Ishikawa (cell line): ENCODE data around the gene MARCHF3.

Experiments used
- CEBPB ChIP-seq: IDR thresholded peaks from 2 replicates; pipeline ENCODE4 v1.6.1; 2012
- CREB1 ChIP-seq: IDR thresholded peaks from 2 replicates; pipeline ENCODE4 v1.6.1; 2012; ENCODE audit warnings: low read depth
- EGR1 ChIP-seq: IDR thresholded peaks from 2 replicates; pipeline ENCODE4 v1.6.1; 2012
- EP300 ChIP-seq: IDR thresholded peaks from 2 replicates; pipeline ENCODE4 v1.6.1; 2012; ENCODE audit warnings: borderline replicate concordance
- FOXM1 ChIP-seq: IDR thresholded peaks from 2 replicates; pipeline ENCODE4 v1.6.1; 2012; ENCODE audit warnings: low read depth, borderline replicate concordance
- NFIC ChIP-seq: IDR thresholded peaks from 2 replicates; pipeline ENCODE4 v1.6.1; 2012
- RAD21 ChIP-seq: IDR thresholded peaks from 2 replicates; pipeline ENCODE4 v1.6.1; 2012; ENCODE audit warnings: low read depth
- TAF1 ChIP-seq: IDR thresholded peaks from 2 replicates; pipeline ENCODE4 v1.6.1; 2012; ENCODE audit warnings: low read depth, mild to moderate bottlenecking
- TCF12 ChIP-seq: IDR thresholded peaks from 2 replicates; pipeline ENCODE4 v1.6.1; 2012; ENCODE audit warnings: low read depth
- TEAD4 ChIP-seq: IDR thresholded peaks from 2 replicates; pipeline ENCODE4 v1.6.1; 2012
- YY1 ChIP-seq: IDR thresholded peaks from 2 replicates; pipeline ENCODE4 v1.6.1; 2012; ENCODE audit warnings: low read depth
- ZBTB7A ChIP-seq: IDR thresholded peaks from 2 replicates; pipeline ENCODE4 v1.6.1; 2012; ENCODE audit warnings: low read depth
- TF ChIP-seq, protein P1 (sequence below): IDR thresholded peaks from 2 replicates; pipeline ENCODE4 v1.6.1; 2012; ENCODE audit warnings: low read depth, mild to moderate bottlenecking
- TF ChIP-seq, protein P2 (sequence below): IDR thresholded peaks from 2 replicates; pipeline ENCODE4 v1.6.1; 2012
- TF ChIP-seq, protein P3 (sequence below): IDR thresholded peaks from 2 replicates; pipeline ENCODE4 v1.6.1; 2012

The MARCHF3 gene

DNA sequence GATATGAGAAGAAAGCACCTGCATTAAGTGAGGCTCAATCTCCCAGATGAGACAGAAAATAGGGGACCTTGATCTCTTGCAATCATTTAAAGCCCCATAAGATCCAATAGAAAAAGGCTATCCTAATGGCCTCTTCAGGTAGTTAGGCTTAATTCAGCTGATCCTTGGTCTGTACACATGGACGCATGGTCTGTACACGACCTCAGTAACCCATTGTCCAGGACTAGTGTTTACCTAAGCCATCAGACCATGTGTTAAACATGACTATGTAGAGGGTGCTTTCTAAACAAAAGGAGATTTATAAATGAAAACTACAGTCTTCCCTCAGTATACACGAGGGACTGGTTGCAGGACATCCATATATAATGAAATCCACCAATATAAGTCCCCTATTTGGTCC lies 7.5 kb downstream of the MARCHF3 start:
- no peak for TF ChIP-seq EP300
- TF ChIP-seq EGR1: no peak
- TF ChIP-seq NFIC: no peak
- TF ChIP-seq TCF12: no peak
- TF ChIP-seq FOXM1: no peak
- TF ChIP-seq RAD21: no peak
- TF ChIP-seq TAF1: no peak
- TF ChIP-seq, protein P1, sequence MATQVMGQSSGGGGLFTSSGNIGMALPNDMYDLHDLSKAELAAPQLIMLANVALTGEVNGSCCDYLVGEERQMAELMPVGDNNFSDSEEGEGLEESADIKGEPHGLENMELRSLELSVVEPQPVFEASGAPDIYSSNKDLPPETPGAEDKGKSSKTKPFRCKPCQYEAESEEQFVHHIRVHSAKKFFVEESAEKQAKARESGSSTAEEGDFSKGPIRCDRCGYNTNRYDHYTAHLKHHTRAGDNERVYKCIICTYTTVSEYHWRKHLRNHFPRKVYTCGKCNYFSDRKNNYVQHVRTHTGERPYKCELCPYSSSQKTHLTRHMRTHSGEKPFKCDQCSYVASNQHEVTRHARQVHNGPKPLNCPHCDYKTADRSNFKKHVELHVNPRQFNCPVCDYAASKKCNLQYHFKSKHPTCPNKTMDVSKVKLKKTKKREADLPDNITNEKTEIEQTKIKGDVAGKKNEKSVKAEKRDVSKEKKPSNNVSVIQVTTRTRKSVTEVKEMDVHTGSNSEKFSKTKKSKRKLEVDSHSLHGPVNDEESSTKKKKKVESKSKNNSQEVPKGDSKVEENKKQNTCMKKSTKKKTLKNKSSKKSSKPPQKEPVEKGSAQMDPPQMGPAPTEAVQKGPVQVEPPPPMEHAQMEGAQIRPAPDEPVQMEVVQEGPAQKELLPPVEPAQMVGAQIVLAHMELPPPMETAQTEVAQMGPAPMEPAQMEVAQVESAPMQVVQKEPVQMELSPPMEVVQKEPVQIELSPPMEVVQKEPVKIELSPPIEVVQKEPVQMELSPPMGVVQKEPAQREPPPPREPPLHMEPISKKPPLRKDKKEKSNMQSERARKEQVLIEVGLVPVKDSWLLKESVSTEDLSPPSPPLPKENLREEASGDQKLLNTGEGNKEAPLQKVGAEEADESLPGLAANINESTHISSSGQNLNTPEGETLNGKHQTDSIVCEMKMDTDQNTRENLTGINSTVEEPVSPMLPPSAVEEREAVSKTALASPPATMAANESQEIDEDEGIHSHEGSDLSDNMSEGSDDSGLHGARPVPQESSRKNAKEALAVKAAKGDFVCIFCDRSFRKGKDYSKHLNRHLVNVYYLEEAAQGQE: no peak
- no peak for TF ChIP-seq CEBPB
- TF ChIP-seq, protein P2, sequence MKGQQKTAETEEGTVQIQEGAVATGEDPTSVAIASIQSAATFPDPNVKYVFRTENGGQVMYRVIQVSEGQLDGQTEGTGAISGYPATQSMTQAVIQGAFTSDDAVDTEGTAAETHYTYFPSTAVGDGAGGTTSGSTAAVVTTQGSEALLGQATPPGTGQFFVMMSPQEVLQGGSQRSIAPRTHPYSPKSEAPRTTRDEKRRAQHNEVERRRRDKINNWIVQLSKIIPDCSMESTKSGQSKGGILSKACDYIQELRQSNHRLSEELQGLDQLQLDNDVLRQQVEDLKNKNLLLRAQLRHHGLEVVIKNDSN: no peak
- TF ChIP-seq, protein P3, sequence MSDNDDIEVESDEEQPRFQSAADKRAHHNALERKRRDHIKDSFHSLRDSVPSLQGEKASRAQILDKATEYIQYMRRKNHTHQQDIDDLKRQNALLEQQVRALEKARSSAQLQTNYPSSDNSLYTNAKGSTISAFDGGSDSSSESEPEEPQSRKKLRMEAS: no peak
- no peak for TF ChIP-seq ZBTB7A

DNA sequence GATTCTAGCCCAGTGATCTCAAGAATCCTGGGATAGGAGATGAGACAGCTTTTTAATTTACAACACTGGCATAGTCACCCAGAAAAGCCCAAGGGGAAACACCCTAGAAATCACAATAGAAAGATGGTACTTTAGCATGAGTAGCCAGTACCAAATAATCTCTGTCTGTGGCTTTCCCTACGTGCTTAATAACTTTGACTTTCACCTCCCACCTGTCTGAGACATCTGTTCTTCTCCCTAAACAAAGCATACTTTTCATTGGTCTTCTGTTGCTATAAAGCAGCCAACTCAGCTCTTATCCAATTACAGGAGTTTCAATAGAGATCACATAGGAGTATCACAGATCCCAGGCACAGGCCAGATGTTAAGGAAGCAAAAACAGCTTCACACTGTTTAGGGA lies 10.4 kb downstream of the MARCHF3 start:
- TF ChIP-seq, protein P3: no peak
- no peak for TF ChIP-seq RAD21
- TF ChIP-seq EGR1: no peak
- no peak for TF ChIP-seq NFIC
- TF ChIP-seq ZBTB7A: no peak
- no peak for TF ChIP-seq TEAD4
- TF ChIP-seq, protein P2: no peak
- TF ChIP-seq, protein P1: no peak
- TF ChIP-seq FOXM1: no peak
- TF ChIP-seq TCF12: no peak
- TF ChIP-seq CREB1: no peak
- no peak for TF ChIP-seq YY1
- no peak for TF ChIP-seq CEBPB
- no peak for TF ChIP-seq EP300

DNA sequence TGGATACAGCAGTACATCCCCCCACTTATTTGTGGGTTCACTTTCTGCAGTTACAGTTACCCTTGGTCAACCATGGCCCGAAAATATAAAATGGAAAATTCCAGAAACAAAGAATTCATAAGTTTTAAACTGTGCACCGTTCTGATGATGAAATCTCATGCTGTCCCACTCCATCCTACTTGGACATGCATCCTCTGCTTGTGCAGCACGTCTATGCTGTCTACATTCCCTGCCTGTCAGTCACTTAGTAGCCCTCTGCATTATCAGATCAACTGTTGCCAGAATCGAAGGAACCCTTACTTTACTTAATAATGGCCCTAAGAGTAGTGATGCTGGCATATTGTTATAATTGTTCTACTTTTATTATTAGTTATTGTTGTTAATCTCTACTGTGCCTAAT lies 14.6 kb downstream of the MARCHF3 start:
- no peak for TF ChIP-seq FOXM1
- TF ChIP-seq, protein P1: no peak
- TF ChIP-seq EGR1: no peak
- TF ChIP-seq TCF12: no peak
- no peak for TF ChIP-seq CREB1
- TF ChIP-seq ZBTB7A: no peak
- no peak for TF ChIP-seq RAD21
- TF ChIP-seq, protein P2: no peak

DNA sequence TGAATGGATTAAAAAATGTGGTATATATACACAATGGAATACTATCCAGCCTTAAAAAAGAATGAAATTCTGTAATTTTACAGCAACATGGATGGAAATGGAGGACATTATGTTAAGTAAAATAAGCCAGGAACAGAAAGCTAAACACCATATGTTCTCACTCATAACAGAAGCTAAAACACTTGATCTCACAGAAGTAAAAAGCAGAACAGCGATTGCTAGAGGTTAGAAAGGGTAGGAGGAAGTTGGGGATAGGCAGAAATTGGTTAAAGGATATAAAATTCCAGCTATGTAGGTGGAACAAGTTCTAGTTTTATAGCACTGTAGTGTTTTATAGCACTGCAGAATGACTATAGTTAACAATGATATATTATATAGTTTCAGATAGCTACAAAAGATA lies 15.8 kb downstream of the MARCHF3 start:
- TF ChIP-seq ZBTB7A (no peak), YY1 (no peak), EP300 (no peak), CEBPB (no peak), TCF12 (no peak), FOXM1 (no peak), NFIC (no peak), TAF1 (no peak)
- TF ChIP-seq, protein P1: no peak
- TF ChIP-seq, protein P2: no peak
